Measurements from ENCODE around the gene HIVEP3.
A peak's percentile ranks its signal among the peaks of the same experiment; 100 is the strongest.
"Not testable (repeated sequence)": the region's sequence is repeated elsewhere in the genome, so short reads cannot be mapped to it uniquely, and the experiment has no call there.

HIVEP3 gene

DNA sequence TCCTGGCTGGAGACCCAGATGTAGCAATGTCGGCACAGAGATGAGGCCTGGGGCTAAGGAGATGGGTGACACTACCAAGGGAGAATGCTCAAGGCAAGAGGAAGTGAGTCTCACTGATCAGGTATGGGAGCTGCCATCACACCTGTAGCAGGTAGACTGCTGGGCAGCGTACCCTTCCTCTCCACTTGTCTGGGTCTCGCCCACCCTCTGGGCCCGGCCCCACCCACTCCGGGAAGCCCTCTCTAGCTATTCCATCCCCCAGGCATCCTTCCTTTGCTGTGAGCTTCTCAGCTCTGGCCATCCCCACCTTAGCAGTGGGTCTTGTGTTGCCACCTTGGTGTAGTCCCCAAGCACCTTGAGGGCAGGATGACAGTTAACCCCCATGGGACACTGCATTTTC, 346.5 kb downstream of the HIVEP3 start:
- no peak for DNase-seq

GRCh38 chr1:41571041-41571440, 347.7 kb downstream of the HIVEP3 start:
- no peak for DNase-seq

GRCh38 chr1:41568204-41568603, 350.5 kb downstream of the HIVEP3 start:
- DNase-seq, result no peak

GRCh38 chr1:41566969-41567368, 351.8 kb downstream of the HIVEP3 start:
- DNase-seq, result no peak

- no peak for DNase-seq
Measured at GRCh38 chr1:41566274-41566885, 352.3 kb downstream of the HIVEP3 start.

GRCh38 chr1:41564741-41565475, 353.8 kb downstream of the HIVEP3 start:
- no peak for DNase-seq

GRCh38 chr1:41562328-41562727, 356.4 kb downstream of the HIVEP3 start:
- DNase-seq, result no peak

GRCh38 chr1:41560931-41561330, 357.8 kb downstream of the HIVEP3 start:
- no peak for DNase-seq

DNA sequence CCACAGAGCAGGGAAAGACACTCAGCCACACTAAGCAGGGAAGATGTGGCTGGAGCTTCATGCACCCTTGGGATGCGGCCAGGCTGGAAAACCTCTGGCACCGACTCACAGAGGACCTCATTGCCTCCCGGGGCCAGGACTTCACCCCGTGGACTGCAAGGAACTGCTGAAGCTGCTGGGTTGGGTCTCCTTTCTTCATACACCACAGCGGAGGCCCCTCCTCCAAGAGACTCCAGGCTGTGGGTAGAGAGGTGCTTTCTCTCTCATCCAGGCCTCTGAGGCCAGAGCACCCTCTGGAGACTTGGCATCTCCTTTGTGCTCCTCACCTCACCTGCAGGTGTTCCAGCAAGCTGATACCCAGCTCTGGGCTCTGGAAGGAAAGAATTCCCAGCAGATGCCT, 358.2 kb downstream of the HIVEP3 start:
- no peak for DNase-seq

- DNase-seq, result no peak
Measured at GRCh38 chr1:41559331-41559730, 359.4 kb downstream of the HIVEP3 start.

GRCh38 chr1:41558761-41559171, 360.0 kb downstream of the HIVEP3 start:
- peak; percentile 25 for DNase-seq

GRCh38 chr1:41557751-41558455, 360.8 kb downstream of the HIVEP3 start:
- DNase-seq, result no peak

DNA sequence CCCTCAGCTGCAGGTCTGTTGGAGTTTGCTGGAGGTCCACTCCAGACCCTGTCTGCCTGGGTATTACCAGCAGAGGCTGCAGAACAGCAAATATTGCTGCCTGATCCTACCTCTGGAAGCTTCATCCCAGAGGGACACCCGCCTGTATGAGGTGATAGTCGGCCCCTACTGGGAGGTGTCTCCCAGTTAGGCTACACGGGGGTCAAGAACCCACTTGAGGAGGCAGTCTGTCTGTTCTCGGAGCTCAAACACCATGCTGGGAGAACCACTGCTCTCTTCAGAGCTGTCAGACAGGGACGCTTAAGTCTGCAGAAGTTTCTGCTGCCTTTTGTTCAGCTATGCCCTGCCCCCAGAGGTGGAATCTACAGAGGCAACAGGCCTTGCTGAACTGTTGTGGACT, 364.0 kb downstream of the HIVEP3 start:
- DNase-seq, result not testable (repeated sequence)

DNA sequence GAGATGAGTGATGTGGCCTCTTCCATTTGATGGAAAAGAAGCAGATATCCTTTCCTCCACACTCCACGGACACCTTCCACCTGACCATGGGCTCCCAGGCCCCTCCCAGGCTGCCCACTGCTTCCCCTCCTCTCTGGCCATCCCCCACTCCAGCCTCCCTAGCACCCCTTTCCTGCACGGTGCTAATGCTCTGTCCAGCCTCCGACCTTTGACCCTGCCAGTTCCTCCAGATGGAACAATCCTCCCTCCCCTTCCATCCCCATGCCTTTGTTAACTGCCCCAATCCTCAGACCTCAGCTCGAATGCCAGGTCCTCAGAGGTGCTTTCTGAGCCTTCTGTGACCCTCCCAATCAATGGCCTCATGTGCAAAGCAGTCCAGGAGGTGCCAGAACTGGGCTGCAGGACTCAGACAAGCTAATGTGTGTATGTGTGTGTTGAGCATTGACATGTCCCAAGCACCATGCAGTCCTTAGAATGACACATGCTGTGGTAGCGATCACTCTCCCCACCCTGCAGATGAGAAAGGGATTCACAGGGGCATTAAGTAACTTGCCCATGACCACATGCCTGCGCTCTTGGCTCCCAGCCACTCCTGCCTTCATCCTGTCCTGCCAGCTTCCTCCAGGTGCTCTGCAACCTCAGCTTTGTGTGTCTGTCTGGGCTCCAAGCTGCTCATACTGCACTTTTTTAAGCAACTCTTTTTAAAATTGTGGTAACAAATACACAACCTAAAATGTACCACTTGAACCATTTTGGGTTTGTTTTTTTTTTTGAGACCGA, 370.8 kb downstream of the HIVEP3 start:
- DNase-seq, result no peak

- DNase-seq, result no peak
Measured at GRCh38 chr1:41547336-41547735, 371.4 kb downstream of the HIVEP3 start.

GRCh38 chr1:41546833-41547135, 371.9 kb downstream of the HIVEP3 start:
- DNase-seq, result no peak

- no peak for DNase-seq
Measured at GRCh38 chr1:41545996-41546832, 372.5 kb downstream of the HIVEP3 start.

GRCh38 chr1:41542196-41542930, 376.4 kb downstream of the HIVEP3 start:
- DNase-seq, result no peak

DNA sequence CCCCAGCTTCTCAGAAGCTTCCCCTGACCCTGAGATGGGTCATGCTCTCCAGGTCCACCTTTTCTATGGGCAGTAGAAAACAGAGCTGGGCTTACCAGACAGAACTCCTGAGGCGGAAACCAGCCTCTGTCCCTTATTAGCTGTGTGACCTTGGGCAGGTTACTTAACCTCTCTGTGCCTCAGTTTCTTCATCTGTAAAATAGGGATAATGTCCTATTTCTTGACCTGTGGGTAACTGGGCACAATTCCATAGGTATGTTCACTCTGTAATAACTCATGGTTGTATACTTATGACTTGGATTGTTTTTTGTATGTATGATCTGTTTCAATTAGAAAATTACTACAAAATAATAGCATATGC, 377.1 kb downstream of the HIVEP3 start:
- no peak for DNase-seq

GRCh38 chr1:41540886-41541591, 377.7 kb downstream of the HIVEP3 start:
- DNase-seq, result no peak

DNA sequence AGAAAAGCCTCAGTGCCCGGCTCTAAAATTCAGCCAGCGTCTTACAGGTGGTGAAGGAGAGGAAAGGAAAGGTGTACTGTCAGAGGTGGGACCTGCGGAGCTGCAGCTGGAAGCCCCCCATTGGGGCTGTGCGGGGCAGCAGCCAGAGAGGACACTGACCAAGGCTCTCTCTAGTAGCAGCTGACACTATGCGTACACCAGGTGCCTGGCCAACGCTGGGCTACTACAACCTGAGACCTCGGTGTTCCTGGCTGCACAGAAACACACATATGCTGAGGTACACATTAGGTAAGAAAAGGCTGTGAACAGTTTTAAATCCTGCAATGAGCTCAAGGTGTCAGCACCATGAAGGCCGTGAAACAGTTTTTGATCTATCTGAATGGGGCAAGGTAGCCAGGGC, 378.7 kb downstream of the HIVEP3 start:
- no peak for DNase-seq
